ENCODE data around the gene ANTXR2.

DNA sequence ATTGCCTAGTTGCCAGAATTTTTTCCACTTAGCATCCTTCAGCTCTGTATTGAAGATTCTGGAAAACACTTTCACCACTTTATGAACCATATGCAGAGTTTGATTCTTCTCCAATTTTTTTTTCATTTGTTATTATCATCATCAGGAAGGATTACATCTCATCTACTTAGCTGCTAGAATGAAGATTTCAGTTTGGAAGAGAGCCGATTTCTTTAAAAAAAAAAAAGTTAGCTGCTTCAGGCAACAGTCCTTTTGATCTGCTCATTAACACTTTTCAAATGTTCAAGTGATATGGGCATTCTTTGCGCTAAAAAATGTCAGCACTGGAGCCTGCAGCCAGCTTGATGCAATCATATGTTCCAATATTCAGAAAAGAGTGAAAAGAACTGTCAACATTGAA is 76.2 kb downstream of the ANTXR2 start:
- TF ChIP-seq TARDBP (IDR thresholded peaks at IDR 0.05) (no peak), CREM (IDR thresholded peaks at IDR 0.05; ENCODE audit: low read depth) (no peak), SAFB2 (IDR thresholded peaks at IDR 0.05; ENCODE audit: borderline replicate concordance, low read depth, low read length, severe bottlenecking) (no peak)
- TF ChIP-seq, protein P1, sequence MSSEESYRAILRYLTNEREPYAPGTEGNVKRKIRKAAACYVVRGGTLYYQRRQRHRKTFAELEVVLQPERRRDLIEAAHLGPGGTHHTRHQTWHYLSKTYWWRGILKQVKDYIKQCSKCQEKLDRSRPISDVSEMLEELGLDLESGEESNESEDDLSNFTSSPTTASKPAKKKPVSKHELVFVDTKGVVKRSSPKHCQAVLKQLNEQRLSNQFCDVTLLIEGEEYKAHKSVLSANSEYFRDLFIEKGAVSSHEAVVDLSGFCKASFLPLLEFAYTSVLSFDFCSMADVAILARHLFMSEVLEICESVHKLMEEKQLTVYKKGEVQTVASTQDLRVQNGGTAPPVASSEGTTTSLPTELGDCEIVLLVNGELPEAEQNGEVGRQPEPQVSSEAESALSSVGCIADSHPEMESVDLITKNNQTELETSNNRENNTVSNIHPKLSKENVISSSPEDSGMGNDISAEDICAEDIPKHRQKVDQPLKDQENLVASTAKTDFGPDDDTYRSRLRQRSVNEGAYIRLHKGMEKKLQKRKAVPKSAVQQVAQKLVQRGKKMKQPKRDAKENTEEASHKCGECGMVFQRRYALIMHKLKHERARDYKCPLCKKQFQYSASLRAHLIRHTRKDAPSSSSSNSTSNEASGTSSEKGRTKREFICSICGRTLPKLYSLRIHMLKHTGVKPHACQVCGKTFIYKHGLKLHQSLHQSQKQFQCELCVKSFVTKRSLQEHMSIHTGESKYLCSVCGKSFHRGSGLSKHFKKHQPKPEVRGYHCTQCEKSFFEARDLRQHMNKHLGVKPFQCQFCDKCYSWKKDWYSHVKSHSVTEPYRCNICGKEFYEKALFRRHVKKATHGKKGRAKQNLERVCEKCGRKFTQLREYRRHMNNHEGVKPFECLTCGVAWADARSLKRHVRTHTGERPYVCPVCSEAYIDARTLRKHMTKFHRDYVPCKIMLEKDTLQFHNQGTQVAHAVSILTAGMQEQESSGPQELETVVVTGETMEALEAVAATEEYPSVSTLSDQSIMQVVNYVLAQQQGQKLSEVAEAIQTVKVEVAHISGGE (CRISPR knock-in tag; IDR thresholded peaks at IDR 0.05), result no peak
- TF ChIP-seq, protein P2, sequence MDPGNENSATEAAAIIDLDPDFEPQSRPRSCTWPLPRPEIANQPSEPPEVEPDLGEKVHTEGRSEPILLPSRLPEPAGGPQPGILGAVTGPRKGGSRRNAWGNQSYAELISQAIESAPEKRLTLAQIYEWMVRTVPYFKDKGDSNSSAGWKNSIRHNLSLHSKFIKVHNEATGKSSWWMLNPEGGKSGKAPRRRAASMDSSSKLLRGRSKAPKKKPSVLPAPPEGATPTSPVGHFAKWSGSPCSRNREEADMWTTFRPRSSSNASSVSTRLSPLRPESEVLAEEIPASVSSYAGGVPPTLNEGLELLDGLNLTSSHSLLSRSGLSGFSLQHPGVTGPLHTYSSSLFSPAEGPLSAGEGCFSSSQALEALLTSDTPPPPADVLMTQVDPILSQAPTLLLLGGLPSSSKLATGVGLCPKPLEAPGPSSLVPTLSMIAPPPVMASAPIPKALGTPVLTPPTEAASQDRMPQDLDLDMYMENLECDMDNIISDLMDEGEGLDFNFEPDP (CRISPR knock-in tag; IDR thresholded peaks at IDR 0.05), result no peak

Measured in K562 (cell line).